ENCODE data around the gene WNK2.

Gene WNK2

DNA sequence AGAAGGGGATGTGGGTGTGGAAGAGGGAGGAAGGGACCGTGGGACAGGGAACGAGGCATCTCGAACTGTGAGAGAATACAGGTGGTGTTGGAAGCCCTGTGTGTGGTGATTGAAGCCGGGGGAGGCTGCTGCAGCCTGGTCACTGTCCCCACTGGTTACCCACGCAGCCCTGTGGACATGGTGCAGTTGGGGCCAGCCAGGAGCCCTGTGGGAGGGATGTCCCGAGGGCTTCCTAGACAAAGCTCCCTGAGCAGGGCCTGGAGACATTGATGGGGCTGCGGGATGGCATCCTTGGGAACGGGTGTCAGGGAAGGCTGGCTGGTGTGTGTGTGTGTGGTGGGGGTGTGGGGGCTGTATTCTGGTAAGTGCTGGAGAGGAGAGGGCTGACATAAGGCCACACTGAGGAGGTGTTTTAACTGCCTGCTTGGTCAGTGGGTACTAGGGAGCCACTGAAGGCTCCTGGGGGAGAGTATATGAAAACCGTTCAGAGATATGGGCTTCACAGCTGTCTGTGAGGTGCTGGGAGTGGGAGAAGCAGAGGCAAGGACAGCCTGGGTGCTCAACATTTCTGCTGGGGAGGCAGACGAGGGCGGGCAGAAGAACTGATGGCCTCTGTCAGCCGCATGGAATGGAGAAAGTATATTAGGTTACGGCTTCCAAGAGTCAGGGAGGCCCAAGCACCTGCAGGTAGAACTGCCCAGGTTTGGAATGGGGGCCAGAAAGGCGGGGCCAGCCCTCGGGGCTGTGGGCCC lies 20.0 kb downstream of the WNK2 start:
- DNase-seq = no peak

DNA sequence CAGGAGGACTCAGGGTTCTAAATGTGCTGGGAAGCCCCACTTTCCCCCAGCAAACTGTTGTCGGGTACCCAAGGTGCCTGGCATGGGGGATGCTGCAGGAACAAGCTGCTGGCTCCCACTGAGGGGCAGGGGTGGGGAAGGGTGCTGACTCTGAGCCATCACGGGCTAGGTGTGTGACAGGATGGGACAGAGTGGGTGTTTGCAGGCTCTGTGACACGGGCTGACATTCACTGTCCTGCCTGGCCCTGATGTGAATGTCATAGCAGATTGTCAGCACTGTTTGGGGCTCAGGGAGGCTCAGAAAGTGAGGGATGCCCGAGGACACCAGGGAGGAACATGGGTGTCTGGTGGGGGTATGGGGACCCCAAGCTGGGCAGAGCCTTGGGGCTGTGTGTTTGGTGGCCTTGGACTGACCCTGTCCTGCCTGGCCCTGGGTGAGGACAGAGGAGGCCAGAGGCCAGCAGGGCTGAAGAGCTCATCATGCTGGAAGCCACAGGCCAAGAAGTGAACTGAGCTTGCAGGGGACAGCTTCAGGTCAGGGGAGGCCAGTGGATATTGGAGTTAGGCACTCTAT lies 20.6 kb downstream of the WNK2 start:
- no peak for DNase-seq

DNA sequence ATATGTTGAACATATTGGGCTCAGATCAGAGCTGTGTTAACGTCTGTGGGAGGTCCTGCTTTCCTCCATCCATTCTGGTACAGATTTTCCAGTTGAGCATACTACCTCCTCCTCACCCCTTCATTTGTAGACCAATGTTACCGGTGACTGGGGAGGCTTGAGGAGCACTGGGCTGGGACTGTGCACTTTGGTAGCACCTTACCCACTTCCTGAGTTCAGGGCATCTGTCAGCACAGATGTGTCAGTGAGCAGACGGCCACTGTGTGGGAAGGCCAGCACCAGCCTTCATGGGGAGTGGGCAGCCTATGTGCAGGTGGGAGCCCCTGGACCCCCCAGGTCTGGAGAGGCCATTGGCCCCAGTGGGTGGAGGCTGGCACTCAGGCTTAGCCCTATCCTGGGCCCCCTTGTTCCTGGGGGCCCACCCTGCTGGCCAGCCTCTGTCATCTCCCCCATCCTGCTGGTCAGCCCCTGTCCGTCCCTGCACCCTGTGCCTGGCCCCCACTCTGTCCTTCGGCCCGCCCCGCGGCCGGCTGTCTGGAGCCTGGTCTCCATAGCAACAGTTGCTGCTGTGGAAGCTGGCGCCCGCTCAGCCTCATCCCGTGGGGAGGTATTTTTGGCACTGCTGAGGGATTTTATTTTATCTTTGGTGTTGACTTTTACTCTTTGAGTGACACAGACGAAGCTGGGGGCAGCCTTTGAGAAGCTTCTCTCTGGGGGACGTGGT lies 21.3 kb downstream of the WNK2 start:
- DNase-seq = no peak

DNA sequence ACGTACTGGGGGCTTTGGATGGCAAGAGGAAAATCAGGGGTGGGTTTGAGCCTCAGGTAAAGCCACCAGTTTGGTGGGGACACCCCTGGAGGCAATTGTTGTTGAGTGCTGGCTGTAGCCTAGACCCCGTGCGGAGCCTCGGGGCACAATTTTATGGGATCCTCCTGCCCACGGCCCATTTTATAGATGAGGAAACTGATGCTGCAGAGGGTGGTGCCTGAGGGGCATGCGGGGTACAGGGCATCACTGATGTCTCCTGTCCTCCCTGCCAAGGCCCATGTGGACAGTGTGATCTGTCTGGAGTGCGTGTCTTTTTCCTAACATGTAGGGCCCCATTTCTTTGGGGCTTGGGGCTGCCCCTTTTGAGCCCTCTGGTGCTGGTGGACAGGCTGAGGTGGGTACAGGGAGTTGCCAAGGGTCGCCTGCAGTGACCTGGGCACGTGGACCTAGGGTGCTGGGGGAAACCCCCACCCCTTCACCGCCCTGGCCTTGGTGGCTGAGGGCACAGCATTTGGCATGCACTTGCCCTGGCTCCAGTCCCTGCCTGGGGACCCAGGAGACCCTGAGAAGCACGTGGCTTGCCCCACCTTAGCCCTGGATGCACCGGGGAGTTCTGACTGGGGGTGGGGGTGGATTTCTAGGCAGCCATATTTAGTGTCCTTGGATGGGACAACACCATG lies 22.1 kb downstream of the WNK2 start:
- no peak for DNase-seq

DNA sequence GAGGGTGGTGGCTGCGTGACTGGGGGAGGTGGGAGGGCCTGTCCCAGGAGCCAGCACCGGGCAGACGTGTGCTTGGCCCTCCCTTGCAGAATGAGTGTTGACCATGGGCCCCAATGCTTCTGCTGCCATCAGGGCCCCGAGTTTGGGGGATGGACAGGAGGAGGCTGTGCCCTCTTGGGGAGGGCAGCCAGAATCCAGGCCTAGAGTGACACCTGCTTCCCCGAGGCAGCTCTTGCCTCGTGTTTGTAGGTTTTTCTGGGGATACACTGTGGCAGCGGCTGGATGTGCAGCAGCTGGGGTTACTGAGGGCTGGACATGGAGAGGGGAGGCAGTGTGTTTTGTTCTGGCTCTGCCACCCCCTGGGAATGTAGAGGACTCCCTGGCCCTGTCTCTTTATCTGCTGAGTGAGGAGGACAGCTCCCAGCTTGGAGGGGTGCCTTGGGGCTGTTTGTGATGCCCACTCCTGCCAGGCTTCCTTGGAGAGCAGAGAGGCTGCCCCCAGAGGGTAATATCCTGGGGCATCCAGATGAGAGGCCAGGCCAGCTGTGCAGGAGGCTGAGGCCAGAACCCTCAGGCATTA lies 22.7 kb downstream of the WNK2 start:
- no peak for DNase-seq

DNA sequence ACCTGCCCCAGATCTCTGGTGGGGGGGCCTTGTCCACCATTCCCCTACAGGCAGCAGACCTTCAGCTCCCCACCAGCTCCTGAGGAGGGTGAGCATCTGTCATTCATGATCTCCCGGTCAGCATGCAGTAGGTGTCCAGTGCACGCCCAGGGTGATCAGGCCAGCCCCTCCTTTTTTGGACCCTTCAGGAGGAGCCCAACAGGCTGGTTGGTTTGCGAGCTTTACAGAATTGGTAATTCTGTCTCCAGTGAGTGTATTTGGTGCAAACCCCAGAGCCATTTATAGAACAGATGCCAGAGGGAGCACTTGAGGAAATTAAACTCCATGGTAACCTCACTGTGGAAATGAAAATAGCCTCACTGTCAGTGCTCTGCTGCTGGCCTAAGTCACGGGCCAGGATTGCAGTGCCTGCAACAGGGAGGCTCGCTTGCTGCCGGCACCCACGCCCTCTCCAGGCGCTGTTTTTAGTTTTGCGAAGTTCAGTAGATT lies 23.4 kb downstream of the WNK2 start:
- peak; percentile 49 for DNase-seq

DNA sequence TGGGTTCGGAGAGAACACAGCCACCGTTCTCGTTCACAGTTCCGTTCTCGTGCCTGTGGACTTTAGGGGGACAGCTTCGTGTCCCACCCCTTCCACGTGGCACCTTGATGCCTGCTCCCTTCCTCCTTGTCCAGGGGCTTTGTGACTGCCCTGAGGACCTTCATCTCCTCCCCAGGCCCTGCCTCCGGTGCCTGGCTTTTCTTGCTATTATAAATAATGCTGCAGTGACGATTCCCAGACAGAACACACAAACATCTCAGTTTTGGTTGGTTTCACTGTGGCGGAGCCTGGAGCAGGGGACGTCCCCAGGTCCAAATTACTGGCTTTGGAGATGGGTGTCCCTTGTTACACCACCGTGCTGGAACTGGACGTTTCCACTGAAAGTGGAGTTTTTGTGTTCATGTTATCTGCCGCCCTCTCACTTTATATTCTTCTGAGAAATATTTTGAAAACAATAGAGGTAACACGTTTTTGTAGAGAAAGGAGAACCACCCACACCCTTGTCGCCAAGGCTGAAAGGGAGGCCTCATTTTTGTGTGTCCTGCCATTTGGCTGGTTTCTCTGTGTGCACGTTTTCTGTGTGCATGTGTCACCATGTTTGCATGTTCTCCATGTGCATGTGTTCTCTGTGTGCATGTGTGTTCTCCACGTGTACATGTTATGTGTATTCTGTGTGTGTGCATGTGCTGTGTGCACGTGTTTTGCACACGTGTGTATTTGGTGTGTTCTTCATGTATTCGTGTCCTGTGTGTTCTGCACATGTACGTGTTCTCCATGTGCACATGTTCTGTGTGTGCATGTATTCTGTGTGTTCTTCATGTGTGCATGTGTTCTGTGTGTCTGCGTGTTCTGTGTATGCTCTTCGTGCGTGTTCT lies 24.2 kb downstream of the WNK2 start:
- DNase-seq = no peak

- no peak for DNase-seq
These were observed 25.2 kb downstream of the WNK2 start for GRCh38 chr9:93209097-93209496.

DNA sequence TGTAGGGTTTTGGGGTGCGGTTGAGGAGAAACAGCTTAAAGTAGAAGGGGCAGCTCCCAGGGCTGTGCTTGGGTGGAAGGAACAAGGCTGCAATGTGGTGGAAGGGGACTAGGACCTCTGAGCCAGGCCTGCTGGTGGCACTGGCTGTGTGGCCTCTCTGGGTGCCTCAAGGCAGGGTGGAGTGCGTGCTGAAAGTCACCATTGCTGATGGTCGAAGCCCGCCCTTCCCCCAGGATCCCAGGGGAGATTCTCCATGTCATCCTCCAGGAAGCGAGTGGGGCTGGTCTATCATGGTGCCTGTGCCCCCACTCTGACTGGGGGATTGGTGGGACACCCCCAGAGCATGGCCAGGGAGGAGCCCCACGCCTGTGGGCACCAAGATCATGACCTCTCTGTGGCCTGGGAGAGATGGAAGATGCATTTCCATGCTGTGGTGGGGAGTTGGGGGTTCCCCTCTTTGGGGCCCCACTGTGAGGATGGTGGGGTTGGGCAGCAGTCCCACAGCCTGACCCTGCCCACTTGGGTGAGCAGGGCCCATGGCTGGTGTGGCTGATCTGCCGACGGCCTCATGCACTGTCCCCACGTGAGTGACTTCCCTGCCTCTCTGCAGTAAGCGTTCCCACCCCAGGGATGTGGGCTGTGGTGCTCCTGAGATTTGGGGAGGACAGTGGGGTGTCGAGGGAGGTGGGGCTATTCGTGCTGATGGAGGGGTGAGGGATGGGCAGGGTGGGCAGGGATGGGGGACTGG lies 25.8 kb downstream of the WNK2 start:
- DNase-seq = no peak

- peak; percentile 69 for DNase-seq
These were observed 26.5 kb downstream of the WNK2 start for GRCh38 chr9:93210324-93210973.

DNA sequence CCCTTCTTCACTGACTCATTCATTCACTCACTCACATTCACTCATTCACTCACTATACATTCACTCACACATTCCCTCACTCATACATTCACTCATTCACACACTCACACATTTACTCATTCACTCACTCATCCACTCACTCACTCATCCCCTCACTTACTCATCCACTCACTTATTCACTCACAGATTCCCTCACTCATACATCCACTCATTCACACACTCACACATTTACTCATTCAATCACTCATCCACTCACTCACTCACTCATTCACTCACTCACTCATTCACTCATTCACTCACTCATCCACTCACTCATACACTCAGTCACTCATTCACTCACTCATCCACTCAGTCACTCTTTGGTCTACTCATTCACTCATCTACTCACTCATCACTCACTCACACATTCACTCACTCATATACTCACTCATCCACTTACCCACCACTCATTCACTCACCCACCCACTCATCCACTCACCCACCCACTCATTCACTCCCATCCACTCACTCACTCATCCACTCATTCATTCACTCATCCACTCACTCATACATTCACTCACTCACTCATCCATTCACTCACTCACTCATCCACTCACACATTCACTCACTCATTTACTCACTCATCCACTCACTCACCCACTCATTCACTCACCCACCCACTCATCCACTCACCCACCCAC lies 27.2 kb downstream of the WNK2 start:
- no peak for DNase-seq

DNA sequence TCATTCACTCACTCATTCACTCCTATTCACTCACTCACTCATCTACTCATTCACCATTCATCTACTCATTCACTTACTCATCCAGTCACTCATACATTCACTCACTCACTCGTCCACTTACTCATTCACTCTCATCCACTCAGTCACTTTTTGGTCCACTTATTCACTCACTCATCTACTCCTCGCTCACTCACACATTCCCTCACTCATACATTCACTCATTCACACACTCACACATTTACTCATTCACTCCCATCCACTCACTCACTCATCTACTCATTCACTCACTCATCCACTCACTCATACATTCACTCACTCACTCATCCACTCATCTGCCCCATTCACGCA lies 27.7 kb downstream of the WNK2 start:
- DNase-seq = no peak

DNA sequence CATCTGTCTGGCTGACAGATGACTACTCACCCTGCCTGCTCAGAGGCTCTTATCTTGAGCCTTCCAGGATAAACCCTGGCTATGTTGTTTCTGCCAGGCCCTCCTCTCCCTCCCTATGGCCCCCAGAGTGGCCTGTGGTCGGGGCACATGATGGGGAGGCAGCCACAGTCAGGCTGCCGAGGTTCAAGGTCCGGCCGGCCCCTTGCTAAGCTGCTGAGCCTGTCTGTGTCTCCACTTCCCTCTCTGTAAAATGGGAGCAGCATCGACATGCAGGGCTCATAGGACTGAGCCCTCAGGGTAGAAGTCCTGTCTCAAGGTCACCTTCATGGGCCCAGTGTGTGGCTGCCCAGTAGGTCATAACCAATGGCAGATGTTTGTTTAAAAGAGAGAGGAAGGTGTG lies 28.5 kb downstream of the WNK2 start:
- DNase-seq = no peak

GRCh38 chr9:93216073-93216365 lies 32.1 kb downstream of the WNK2 start:
- no peak for DNase-seq

DNA sequence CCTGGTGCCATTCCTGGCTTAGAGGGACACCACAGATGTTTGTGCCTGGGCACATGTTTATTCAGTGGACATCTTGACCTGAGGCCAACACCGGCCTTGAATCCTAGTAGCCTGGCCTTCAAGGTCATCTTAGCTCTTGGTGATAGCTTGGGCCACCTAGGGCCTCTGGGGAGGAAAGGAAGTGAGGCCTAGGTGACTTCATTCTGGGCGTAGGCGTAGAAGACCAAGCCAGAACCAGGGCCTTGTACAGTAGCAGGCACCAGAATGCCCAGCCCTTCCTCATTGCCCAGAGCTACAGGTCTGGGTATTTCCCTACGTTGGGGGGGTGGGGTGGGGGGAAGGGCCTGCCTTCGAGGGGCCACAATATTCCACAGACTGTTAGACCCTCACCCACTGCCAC lies 33.8 kb downstream of the WNK2 start:
- no peak for DNase-seq

DNA sequence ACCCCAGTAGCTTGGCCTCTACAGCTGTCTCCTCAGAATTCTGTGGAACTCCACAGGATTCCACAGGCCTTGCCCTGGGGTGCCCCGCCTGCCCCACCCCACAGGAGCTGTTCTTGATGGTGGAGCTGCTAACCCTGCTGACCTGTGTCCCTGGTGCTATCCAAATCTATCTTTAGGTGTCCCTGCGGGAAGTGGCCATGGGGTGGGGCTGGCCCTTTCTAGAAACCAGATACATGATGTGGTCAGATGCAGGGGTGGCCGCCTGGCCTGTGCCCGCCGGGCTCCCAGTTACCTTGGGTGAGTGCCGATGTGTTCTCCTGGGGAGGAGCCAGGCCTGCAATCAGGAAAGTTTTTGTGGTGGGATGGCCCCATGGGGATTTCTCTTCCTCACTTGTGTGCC lies 34.2 kb downstream of the WNK2 start:
- DNase-seq = no peak

GRCh38 chr9:93218671-93219420 lies 34.9 kb downstream of the WNK2 start:
- DNase-seq = no peak

DNA sequence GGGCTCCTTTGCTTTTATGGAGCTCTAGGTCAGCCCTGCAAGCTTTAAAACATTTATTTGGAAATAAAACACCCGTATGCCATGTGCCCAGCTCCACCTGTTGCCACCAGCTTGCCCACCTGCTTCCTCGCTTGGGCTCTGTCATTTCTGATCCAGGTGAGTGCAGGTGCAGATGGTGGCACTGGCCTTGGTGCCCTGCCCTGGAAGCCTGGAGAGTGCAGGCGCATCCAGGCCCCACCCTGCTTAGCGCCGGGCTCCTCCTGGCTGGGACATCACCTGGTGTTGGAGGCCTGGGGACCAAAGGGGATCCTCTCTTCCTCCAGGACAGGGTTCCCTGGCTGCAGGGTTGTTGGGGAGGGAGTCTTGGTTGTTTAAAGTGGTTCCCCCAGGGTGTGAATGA lies 35.8 kb downstream of the WNK2 start:
- DNase-seq = no peak

DNA sequence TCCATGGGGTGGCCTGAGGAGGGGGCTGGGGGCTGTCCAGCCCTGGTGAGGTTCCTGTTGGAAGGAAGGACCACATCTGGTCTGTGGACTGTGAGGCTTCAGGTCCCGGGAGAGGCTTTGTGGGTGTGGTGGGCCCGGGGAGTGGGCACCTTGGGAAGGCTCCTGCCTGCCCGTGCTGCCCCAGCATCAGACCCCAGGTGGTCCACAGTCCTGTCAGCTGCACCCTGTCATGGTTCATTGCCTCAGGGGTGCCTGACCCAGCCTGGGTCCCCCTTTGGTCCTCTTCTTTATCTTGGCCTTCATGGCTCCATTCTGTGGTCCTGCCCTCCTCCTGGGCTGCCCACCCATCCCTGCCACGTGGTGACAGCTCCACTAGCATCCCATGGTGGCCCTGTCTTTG lies 36.7 kb downstream of the WNK2 start:
- no peak for DNase-seq

DNA sequence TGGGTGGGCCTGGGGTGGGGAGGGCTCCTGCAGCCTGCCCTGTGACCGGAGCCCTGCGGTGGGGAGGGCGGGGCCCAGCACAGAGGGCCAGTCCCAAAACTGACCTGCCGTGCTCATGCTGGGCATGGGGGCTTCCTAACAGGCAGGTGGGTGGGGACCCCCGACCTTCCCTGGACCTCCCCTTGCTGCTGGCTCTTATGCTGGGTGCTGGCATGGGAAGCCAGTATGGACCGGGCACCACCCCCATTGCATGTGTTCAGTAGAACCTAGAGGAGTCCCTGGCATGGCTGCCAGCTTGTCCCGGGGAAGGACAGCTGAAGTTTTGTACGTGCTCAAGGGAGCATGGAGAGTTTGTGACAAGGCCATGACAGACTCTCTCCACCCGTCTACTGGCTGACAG lies 37.1 kb downstream of the WNK2 start:
- no peak for DNase-seq

Data from DMS53 (cell line).